ENCODE results near the gene SCTR. TPM values are rescaled to one million over a fixed set of nuclear protein-coding genes. Genes with fewer than 3 reads are reported as not detected.
A peak's percentile ranks its signal among the peaks of the same experiment; 100 is the strongest.

The SCTR gene
- total RNA-seq, 1 experiment from 2014 or later = not detected

- Histone ChIP-seq H3K4me3 (ENCODE audit: low read length) (no peak overlapping the region), H4K20me1 (ENCODE audit: low read length) (no peaks in the 10 kb centered on the region), H3K9me2 (replicated peaks; ENCODE audit: low read length) (no peaks in the 10 kb centered on the region), H3F3A (ENCODE audit: low read length, unreplicated experiment) (no peaks in the 10 kb centered on the region), H2AFZ (ENCODE audit: low read length) (no peak overlapping the region), H3K27ac (ENCODE audit: low read length) (no peak overlapping the region), H3K9ac (ENCODE audit: low read length) (no peak overlapping the region), H3K79me2 (ENCODE audit: low read length) (no peaks in the 10 kb centered on the region), H3K4me1 (ENCODE audit: insufficient read depth, low read length) (no peaks in the 10 kb centered on the region), H3K27me3 (ENCODE audit: low read length) (peaks cover 4% of the 10 kb centered on the region; the same call in 1 of the 2 replicates), H3K4me2 (ENCODE audit: low read length) (no peak overlapping the region), H3K36me3 (ENCODE audit: low read depth, low read length) (no peaks in the 10 kb centered on the region), H3K9me3 (ENCODE audit: low read length) (no peaks in the 10 kb centered on the region)
- TF ChIP-seq EZH2phosphoT487 (IDR thresholded peaks at IDR 0.05; ENCODE audit: borderline replicate concordance, low read length) (no peak), CTCF (conservative IDR thresholded peaks at IDR 0.05; ENCODE audit: low read depth, low read length) (no peak), EZH2 (IDR thresholded peaks at IDR 0.05; ENCODE audit: low read length, unreplicated experiment) (no peak)
- DNase-seq (no peak), ATAC-seq (no peak)
- intact Hi-C loops (cut with micrococcal nuclease) = no loop called here
- BruUV-seq (replicated peaks) = no TSS peak
- ChIA-PET CTCF (no interaction called here), POLR2A (ENCODE audit: unreplicated experiment) (no interaction called here)
Observed at GRCh38 chr2:119419803-119420508, 104.3 kb downstream of the SCTR start.

- no peaks in the 10 kb centered on the region for H3K79me2 ChIP-seq (ENCODE audit: low read length)
- no peak overlapping the region for H2AFZ ChIP-seq (ENCODE audit: low read length)
- intact Hi-C loops (cut with micrococcal nuclease) = no loop called here
- H3K4me2 ChIP-seq (ENCODE audit: low read length) = no peak overlapping the region
- no TSS peak for BruUV-seq (replicated peaks)
- no peak overlapping the region for H3K9ac ChIP-seq (ENCODE audit: low read length)
- no peak for ATAC-seq
- H3K4me3 ChIP-seq (ENCODE audit: low read length) = no peak overlapping the region
- H4K20me1 ChIP-seq (ENCODE audit: low read length) = no peaks in the 10 kb centered on the region
- H3K36me3 ChIP-seq (ENCODE audit: low read depth, low read length) = no peaks in the 10 kb centered on the region
- ChIA-PET CTCF (no interaction called here), POLR2A (ENCODE audit: unreplicated experiment) (no interaction called here)
- H3K9me3 ChIP-seq (ENCODE audit: low read length) = no peaks in the 10 kb centered on the region
- no peaks in the 10 kb centered on the region for H3K9me2 ChIP-seq (replicated peaks; ENCODE audit: low read length)
- no peaks in the 10 kb centered on the region for H3F3A ChIP-seq (ENCODE audit: low read length, unreplicated experiment)
- TF ChIP-seq EZH2 (IDR thresholded peaks at IDR 0.05; ENCODE audit: low read length, unreplicated experiment) (no peak), CTCF (conservative IDR thresholded peaks at IDR 0.05; ENCODE audit: low read depth, low read length) (no peak), EZH2phosphoT487 (IDR thresholded peaks at IDR 0.05; ENCODE audit: borderline replicate concordance, low read length) (no peak)
- no peak overlapping the region for H3K27ac ChIP-seq (ENCODE audit: low read length)
- no peaks in the 10 kb centered on the region for H3K4me1 ChIP-seq (ENCODE audit: insufficient read depth, low read length)
- peak; percentile 20 for DNase-seq
- H3K27me3 ChIP-seq (ENCODE audit: low read length) = 0 out of 2 replicates have a peak, but pooled peaks cover 3% of the 10 kb centered on the region
Observed at GRCh38 chr2:119419065-119419464, 105.2 kb downstream of the SCTR start.

GRCh38 chr2:119417908-119418307, 106.4 kb downstream of the SCTR start:
- H2AFZ ChIP-seq (ENCODE audit: low read length) = no peak overlapping the region
- no peaks in the 10 kb centered on the region for H3K79me2 ChIP-seq (ENCODE audit: low read length)
- no peak overlapping the region for H3K4me3 ChIP-seq (ENCODE audit: low read length)
- no peaks in the 10 kb centered on the region for H4K20me1 ChIP-seq (ENCODE audit: low read length)
- ChIA-PET POLR2A (ENCODE audit: unreplicated experiment) (no interaction called here), CTCF (no interaction called here)
- H3K27me3 ChIP-seq (ENCODE audit: low read length) = no peaks in the 10 kb centered on the region
- intact Hi-C loops (cut with micrococcal nuclease) = no loop called here
- no peak for ATAC-seq
- H3K4me2 ChIP-seq (ENCODE audit: low read length) = no peak overlapping the region
- TF ChIP-seq EZH2 (IDR thresholded peaks at IDR 0.05; ENCODE audit: low read length, unreplicated experiment) (no peak), EZH2phosphoT487 (IDR thresholded peaks at IDR 0.05; ENCODE audit: borderline replicate concordance, low read length) (no peak), CTCF (conservative IDR thresholded peaks at IDR 0.05; ENCODE audit: low read depth, low read length) (no peak)
- H3F3A ChIP-seq (ENCODE audit: low read length, unreplicated experiment) = no peaks in the 10 kb centered on the region
- no peaks in the 10 kb centered on the region for H3K9me2 ChIP-seq (replicated peaks; ENCODE audit: low read length)
- H3K9me3 ChIP-seq (ENCODE audit: low read length) = no peaks in the 10 kb centered on the region
- H3K36me3 ChIP-seq (ENCODE audit: low read depth, low read length) = no peaks in the 10 kb centered on the region
- DNase-seq = no peak
- H3K4me1 ChIP-seq (ENCODE audit: insufficient read depth, low read length) = no peaks in the 10 kb centered on the region
- H3K9ac ChIP-seq (ENCODE audit: low read length) = no peak overlapping the region
- BruUV-seq (replicated peaks) = no TSS peak
- H3K27ac ChIP-seq (ENCODE audit: low read length) = no peak overlapping the region
